GDM1 (cell line): Measurements from ENCODE around the gene CACUL1.
A peak's percentile ranks its signal among the peaks of the same experiment; 100 is the strongest.

ENCODE experiments used
- DNase-seq: peaks from one replicate; lab custom pipeline; 2025; lab: John Stamatoyannopoulos, UW

Gene CACUL1

DNA sequence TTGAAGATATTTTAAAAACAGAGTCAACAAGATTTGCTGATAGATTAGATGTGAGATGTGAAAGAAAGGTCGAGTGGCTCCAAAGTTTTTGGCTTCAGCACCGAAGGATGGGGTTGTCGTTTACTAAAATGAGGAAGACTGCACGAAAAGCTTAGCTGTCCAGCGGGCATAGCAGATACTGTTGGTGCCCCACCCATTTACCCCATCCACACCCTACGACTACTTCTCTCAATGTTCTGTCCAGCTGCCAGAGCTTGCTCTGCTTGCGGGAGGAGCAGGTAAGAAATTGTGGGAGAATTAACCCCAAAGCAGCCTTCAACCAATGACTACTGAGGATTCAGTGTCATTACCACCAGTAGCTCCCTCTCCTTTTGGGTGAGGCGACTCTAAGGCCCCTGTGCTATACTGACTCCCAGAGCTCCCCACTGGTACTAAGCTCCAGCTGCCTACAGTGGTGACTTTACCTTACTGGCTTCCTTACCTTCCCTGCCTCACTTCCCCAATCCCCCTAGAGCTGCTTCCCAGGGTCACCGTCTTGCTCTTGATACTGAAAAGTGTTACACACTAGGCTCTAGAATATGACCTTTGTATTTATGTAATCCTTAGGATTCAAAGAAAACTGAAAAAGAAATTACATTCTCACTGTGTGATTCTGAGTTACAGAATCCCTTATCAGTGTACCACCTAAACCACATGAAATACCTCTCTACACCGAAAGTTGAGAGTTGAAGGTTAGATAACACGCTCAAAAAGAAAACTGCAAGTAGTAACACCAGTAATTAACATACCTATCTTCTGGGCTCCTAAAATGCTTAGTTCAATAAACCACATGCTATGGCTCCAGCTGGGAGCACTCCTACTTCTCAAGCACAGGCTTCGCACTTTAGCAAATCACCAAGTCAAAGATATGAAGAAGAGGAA is 22.3 kb downstream of the CACUL1 start:
- no peak for DNase-seq

DNA sequence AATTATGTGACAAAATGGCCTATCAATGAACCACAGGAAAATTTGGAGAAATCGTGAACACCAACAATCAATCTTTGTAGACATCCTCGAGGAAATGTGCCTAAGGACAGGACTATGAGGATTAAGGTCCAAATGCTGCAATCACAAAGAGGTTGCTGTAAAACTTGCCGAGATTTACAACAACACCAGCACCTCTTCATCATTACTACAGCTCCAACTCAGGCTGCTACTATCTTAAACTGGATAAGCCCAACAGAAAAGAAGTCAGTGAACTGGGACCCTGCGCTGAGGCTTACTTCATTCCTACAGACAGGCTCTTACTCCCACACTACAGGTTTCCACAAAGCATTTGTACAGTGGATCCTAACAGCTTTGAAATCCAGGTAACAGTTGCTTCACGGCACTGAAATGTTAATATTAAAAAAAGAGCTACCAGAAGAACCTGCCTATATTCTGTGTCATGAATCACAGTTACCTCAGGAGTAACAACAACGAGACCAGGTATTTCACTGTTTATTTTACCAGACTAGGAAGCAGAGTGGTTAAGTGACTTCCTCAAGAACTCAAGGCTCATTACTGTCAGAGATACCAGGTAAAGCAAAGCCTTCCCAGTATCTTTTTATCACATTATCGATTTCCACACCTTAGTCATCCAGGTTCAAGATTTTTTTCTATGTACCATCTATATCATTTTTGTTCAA is 23.9 kb downstream of the CACUL1 start:
- DNase-seq: no peak

DNA sequence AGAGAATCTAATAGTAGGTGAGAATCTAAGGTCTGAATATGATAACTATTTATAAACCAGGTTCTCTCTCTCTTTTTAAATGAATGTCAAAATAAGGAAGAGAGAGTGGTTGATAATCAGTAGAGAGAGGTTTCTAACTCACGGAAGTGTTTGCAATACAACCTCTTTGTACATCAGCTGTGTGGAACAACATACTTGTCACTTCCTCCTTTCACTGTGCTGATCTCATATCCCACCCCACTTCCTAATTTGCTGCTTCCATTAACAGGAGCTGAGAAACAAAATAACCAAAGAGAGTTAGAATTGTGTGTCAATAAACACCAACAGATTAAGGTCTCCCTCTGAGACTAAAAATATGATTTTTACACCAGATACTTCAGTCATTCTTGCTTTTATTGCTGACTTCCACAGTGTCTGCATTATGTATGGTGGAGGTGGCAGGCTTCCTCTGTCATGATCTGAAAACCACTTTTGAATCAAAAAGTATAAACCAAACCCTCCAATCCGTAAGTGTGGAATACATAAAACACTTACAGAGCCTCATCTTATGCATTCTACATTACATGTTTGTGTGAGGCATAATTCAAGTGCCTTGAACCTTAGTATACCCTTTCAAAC is 25.0 kb downstream of the CACUL1 start:
- peak; percentile 23 for DNase-seq

DNA sequence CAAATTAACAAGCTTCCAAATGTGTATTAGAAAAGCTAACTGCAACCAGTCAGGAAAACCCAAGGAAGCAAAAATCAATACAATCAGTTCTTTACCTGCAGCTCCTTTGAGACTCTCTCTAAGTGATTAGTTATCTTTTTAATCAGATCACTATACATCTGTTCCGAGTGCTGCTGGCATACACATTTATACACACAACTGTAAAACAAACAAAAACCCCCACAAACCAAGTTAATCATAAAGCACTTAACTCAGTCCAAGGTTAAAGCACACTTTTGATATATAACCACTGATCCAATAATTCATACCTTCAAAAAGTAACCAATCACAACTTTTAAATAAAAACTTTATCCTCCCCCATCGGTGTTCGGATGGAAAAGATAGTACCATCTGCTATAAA is 25.6 kb downstream of the CACUL1 start:
- no peak for DNase-seq

DNA sequence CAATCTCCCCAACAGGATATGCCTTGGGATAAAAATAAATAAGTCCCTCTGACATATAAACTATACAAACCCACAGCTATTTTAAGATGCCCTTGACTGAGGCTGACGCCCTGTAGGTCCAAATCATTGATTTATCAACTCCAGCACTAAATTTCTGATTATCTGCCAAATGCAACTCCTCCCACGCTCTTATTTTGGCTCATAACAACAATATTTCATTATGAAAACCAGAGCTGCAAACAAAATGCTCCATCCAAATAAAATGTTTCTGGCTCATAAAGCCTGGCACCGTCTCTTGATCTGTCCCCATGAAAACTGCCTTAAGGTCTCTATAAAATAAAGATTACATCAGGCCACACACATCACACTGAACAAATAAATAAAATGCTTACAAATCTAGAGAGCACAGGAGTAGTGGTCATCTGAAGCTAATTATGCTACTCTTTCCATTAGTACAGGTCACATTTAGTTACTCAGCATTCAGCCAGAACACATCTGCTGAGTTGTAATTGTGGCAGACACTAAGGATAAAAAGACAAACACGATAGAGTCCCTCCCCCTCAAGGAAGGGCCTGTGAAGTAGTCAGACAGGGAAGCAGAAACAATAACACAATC is 28.8 kb downstream of the CACUL1 start:
- DNase-seq: no peak

DNA sequence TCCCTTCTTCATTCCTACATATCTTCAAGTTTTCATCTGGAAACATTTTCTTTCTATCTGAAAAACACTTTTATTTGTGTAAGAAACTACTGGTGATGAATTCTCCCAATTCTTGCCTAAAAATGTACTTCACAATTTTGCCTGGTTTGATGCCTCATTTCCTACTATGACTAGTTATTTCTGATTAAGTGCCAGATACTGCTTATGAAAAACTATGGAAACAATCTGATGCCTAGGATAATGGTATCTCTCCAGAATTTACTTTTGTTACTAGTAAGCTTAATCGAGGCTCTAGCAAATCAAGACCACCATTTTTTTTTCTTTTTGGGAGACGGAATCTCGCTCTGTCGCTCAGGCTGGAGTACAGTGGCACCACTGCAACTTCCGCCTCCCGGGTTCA is 31.3 kb downstream of the CACUL1 start:
- DNase-seq: no peak

DNA sequence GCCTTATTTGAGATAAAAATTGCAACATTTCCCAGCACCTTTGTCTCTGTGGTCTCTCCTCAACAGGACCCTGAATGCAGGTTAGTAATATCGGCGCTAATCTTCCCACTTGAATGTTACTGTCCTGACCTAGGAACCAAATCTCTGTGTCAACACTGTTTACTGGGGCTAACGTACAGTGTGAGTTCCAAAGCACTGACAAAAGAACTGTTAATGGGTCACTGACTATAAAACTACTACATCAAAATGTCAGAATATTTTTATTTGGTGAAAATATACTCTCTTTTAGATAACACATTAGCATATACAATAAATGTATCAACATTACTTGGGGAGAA is 33.3 kb downstream of the CACUL1 start:
- no peak for DNase-seq

DNA sequence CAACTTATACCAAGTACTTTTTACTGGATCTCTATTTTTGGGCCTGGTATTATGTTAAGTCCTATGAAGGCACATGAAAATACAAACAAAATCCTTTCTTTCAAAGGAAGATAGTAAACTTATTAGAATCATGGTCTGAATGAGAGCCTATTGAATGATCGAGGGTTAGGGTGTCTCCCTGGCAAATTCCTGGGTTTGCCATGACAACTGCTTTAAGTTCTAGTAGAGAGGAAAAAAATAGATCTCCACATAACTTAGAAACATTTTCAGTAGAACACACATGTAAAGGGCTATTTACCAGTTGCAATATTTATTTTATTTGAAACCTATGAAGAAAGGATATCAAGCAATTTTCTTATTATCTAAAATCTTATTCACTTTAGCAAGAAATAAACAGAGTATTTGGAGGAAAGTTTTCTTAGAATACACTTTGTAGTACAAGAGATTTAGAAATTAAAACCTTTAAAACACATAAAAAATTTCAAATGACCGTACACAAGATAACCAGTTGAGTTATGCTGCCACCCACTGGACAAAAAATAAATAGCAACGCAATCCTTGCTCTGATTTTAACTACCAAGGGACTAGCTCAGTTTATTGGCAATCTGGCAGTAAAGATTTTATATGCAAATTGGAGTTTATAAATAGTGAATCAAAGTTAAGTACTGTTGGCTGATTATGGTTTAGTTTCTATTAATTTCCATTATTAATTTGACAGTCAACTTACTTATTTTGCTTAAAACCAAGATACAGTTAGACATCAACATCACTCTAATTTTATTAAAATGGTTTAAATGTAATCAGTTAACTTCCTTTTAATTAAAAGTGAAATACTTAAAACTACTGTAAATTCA is 33.9 kb downstream of the CACUL1 start:
- DNase-seq: no peak

DNA sequence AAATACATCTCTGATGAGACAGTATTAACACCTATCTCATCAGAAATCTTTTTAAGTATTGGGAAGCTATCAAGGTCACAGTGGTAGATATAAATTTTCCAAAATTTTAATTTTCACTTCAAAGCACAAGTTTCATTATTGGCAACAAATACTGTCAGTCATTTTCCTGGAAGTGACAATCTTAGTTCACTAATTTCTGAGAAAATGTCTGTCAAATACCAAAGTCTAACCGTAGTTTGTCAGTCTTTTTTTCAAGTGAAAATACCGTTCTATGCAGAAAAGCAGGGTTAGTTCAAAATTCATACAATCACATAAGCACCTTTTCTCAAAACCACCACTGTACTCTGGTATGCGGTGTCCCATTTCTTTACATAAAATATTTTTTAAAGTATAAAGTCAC is 40.4 kb downstream of the CACUL1 start:
- DNase-seq: no peak

DNA sequence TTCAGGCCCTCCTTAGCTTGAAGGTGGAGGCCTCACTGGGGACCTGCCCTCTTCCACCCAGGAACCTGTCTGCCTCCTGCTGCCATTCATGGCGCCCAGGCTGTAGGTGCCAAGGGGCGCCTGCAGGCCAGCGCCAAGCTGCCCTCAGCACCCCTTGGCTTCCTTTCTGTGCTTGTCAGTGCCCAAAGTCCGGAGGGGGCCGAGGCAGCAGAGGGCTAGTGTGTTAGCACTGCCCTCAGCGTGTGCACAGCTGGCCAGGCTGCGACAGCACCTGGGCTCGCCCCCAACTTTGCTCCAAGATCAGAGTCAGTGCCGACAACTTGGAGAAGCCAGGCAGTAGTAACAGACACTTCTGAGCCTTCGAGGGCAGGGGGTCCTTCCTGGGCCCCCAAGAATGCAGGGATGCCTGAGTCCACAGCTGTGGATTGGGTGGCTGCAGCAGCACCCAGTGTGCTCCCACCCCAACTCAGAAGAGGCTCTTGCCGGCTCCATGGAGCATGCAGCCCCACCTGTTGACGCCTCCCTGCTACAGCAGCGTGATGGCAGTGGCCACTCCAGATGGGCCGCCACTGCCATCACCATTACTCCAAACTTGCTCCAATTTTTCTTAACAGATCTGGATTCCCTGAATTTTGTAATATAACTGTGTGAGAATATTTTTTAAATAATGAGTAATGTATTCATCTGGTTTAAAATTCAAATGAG is 41.7 kb downstream of the CACUL1 start:
- DNase-seq: no peak

DNA sequence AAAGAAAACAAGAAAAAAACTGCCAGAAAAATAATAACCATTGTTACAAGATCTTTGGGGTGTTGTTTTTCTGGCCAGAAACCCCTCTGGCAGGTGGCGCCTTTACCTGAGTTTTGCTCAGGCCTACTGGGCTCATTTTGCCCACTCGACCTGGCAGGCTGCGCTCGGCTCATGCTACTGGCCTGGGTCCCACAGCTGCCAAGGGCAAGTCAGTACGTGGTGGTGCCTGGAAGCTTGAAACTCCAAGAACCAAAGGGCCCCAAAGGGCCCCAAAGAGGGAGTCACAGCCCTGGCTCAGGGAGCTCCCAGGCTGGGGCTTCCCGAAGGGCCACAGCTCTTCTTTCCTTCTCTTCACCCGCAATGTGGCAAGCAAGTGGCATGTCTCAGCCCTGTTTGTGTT is 42.7 kb downstream of the CACUL1 start:
- no peak for DNase-seq

DNA sequence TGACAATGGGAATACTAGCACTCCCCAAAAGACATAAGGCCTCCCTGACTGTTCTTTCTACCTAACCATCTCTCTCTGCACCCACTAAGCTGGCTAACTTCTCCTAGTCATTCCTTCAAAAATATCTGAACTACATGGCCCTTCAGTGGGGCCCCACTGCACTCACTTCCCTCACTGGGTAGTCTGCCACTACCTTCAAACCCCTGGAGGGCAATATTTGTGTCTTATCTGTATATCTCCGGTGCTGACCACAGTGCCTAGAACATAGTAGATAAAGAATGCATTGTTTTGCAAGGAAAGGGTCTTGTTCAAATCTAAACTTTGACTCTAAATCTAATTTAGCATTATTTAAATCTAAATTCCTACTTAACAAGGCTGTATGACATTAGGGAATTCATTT is 44.3 kb downstream of the CACUL1 start:
- DNase-seq: no peak

DNA sequence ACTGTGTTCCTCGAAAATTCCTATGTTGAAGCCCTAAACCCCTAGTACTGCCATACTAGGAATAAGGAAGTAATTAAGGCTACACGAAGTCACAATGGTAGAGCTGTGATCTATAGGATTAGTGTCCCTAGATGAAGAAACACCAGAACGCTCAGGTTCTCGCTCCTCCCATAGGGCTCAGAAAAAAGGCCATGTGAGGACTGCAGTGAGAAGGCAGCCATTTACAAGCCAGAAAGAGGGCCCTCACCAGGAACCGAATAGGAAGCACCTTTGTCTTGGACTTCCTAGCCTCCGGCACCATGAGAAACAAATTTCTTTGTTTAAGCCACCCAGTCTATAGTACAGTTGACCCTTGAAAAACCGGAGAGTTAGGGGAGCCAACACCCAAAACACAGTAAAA is 46.2 kb downstream of the CACUL1 start:
- no peak for DNase-seq

DNA sequence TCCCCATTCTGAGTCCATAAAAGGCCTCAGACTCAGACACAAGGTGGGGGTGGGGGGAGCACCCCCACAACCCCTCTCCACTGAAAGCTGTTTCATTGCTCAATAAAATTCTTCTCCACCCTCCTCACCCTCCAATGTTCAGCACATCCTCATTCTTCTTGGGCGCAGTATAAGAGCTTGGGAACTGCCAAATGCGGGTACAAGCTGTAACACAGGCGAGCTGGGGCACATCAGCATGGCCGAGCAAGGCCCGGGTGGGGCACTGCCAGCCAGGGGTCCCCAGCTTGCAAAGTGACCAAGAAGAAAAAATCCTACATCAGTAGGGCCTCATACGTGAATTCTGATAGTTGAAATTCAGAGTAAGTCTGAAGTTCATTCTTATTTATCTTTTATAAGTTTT is 50.1 kb downstream of the CACUL1 start:
- no peak for DNase-seq

DNA sequence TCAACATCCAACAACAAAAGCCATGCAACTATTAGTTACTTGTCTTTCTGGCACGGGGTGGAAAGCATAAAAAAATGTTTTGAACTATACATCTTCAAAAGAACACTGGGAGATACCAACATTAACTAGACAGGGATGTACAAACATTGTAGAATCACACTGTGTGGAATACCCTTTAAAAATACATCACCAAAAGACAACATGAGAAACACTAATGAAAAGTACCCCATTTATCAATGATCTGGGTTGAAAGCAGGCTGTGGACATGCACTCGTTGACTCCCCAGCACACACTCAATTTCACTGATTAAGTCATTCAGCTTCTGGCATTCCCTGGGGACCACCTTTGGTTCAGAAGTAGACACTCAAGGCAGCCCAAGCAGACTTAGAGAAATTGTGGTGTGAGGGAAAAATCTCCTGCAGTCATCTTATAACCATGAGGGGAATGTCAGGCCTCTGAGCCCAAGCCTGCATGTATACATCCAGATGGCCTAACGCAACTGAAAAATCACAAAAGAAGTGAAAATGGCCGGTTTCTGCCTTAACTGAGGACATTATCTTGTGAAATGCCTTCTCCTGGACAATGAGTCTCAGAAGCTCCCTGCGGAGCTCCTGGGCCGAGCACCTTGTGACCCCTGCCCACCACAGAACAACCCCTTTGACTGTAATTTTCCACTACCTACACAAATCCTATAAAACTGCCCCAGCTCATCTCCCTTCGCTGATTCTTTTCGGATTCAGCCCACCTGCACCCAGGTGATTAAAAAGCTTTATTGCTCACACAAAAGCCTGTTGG is 53.0 kb downstream of the CACUL1 start:
- DNase-seq: no peak

DNA sequence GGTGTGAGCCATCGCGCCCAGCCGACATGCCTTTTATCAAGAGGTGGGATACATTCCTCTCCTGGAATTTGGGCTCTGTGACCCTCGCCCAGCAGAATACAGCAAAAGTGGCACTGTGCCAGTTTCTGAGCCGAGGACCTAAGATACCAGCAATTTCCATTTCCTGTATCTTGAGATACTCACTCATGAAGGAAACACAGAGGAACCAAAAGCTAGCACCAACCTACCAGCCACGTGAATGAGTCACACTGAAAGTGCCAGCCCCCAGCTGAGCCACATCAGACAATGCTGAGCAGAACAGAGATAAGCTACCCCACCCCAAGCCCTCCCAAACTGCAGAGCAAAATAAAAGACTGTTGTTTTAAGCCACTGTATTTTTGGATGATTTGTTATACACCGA is 56.3 kb downstream of the CACUL1 start:
- DNase-seq: peak; percentile 34

DNA sequence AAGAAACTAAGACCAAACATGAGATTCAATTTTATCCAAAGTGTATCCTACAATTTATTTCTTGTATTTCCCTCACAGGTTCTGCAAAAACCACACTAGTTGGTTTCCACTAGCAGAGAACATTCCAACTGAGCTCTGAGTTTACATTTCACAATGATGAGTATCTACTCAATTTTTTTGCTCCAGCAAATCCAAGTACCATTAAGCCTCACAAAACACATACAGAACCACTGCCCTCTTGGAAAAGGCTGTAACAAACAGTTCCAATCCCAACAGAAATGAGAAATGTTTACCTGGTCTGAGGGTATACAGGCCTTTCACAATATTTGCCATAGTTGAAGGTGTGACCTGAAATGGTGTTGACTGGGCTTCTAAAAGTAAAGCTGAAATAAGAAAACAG is 59.9 kb downstream of the CACUL1 start:
- DNase-seq: no peak

DNA sequence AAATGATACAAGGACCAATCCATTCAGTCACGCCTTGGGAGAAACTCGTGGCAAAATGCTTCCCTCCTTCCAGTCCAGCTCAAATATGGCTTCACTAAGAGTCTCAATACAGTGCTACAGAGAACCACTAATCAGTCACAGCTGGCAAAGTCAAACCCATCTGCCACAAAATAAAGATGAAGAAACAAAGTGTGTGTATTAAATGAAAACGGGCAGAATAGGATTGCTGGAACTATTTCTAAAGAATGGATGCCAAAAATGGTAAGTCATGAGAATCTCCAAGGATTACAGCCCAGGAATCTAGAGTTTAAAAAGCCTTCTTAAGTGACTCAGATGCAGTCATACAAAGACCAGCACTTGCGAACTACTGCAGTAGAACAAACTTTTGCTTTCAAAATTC is 61.9 kb downstream of the CACUL1 start:
- DNase-seq: no peak

DNA sequence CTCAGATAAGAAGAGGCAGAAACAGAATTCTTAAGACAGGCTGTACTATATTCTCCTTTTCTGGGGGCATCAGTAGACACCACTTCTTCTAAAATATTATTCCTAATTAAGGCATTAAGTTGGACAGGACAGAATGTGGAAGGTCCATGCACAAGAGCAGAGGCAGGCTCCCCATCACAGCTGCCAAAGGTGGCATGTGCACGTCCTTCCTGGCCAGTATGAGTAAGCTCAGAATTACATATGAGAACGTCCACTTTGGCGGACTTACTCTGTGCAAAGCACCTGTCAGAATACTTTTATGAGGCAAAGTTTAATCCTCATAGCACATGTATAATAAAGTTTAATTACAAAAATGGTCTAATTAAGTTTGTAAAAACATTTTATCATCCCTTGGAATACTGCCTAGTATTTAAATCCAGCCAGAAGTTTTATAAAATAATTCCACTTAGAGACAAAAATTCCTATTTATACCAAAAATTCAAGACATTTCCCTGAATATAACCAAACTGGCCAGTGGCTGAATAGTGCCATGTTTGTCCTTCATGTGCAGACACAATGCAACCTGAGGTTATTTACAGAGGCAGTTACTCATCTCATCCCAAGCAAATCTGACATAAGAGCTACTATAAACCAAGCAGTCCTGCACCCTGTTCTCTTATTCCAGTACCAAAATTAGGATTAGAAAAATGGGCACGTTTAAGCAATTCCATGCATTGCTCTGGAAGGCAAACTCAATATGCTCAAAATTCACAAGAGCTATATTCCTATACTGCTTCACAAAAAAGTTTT is 65.5 kb downstream of the CACUL1 start:
- DNase-seq: no peak

DNA sequence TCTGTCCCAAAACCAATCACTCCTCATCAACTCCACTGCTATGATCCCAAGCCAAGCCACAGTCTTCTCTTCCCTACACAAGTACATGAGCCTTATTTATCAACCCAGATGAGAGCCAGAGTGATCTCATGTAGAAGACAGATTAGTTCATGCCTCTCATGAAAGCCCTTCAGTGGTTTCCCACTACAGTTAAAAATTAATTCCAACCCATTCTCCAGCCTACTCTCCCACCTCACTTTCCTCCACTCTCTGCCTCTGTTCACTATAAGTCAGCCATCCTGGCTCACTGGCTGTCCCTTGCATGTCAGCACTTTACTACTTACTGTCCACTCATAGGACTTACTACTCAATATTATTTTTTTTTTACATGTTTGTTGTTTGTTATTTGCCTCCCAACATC is 67.3 kb downstream of the CACUL1 start:
- DNase-seq: no peak
